Fibroblast of skin of left quadriceps (primary cell): Measurements from ENCODE around the gene MAP2K2.

Source experiments
- DNase-seq, 2 experiments: peaks; one replicate each; pipeline ENCODE4 v3.0.0-alpha.2; 2013; ENCODE audit warnings: low read depth in 2 of 2

Gene MAP2K2

DNA sequence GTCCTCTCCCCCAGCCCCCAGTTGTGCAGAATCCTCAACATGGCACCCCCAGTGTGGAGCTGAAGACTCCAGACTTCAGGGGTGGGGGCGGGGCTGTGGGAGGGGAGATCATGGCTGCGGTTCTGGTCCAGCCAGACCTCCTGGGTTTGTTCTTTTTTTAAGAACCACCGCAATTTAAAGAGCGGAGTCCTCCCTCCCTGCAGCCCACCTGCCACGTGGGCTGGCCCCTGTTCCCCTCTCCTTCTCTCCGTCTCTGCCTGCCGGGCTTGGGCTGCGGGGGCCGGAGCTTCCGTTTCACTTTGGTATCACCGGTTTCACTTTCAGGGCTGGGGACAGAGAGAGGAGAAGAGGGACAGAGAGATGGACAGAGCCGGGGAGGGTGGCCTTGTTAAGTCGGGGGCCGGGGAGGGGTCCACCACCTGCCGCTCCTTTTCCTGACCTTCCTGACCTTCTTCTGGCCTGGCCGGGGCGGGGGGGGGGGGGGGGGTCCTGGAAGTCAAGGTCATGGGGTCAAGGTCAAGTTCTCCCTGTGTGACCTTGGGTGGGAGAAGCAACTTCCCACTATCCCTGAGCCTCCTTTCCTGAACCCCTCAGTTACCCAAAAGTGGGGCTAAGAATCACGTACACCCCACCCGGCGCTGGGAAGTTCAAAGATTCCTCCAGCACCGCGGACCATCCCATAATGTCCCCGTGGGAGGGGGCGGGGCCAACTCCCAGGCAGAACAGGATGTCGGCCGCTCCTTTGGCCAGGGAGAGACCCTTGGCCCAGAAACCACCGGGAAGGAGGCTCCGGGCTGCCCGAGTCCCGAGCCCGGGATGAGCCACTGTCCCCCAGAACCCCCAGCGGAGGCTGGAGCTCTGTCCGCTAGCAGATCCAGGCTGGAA lies 45.9 kb downstream of the MAP2K2 start:
- no peak for DNase-seq

DNA sequence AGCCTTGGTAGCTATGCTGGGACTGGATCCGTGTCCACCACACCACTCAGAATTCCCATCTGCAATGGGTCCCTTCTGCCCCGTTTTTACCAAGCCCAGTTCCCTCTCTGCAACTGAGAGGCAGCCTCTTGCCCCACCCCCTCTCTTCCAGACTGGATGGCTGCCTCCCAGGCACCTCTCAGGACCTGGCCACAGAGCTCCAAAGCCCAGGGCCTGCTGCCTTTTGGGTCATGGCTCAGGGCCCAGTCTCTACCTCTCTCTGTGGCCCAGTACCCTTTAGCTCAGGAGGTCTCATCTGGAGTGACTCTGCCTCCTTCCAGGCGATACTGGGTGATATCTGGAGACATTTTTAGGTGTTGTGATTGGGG lies 46.9 kb downstream of the MAP2K2 start:
- no peak for DNase-seq

- no peak for DNase-seq
Measured at GRCh38 chr19:4075373-4075772, 48.5 kb downstream of the MAP2K2 start.

- DNase-seq: no peak
Measured at GRCh38 chr19:4071610-4072009, 52.3 kb downstream of the MAP2K2 start.

GRCh38 chr19:4069331-4069959 lies 54.5 kb downstream of the MAP2K2 start:
- no peak for DNase-seq

DNA sequence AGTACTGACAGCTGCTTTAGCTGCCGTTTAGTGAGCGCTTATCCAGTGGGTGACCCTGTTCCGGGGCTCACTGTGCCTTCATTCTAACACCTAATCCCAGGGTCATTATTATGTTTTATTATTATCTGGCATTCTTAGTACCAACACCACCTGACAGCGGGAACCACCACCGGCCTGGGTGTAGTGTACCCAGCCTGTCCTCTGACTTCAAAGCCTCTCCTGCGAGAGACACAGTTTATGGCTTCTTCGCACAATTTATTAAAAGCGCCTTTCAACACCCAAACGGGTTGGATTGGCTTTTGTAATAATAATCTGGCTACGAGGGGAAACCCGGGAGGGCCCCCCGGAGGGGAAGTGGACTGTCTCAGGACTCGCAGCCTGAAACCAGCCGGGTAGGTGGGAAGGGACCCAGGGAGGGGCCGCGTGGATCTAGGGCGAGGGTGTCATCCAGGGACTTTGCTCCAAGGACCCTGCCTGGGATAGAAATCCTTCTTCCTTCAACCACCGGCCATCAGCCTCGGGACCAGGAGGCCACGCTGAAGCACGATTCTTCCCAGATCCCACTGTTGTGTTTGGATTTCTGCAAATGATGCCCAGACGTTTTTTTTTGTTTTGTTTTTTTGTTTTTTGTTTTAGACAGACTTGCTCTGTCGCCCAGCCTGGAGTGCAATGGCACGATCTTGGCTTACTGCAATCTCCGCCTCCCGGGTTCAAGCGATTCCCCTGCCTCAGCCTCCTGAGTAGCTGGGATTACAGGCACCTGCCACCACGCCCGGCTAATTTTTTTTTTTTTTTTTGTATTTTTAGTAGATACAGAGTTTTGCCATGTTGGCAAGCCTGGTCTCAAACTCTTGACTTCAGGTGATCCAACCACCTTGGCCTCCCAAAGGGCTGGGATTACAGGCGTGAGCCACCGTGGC lies 55.6 kb downstream of the MAP2K2 start:
- DNase-seq: no peak

DNA sequence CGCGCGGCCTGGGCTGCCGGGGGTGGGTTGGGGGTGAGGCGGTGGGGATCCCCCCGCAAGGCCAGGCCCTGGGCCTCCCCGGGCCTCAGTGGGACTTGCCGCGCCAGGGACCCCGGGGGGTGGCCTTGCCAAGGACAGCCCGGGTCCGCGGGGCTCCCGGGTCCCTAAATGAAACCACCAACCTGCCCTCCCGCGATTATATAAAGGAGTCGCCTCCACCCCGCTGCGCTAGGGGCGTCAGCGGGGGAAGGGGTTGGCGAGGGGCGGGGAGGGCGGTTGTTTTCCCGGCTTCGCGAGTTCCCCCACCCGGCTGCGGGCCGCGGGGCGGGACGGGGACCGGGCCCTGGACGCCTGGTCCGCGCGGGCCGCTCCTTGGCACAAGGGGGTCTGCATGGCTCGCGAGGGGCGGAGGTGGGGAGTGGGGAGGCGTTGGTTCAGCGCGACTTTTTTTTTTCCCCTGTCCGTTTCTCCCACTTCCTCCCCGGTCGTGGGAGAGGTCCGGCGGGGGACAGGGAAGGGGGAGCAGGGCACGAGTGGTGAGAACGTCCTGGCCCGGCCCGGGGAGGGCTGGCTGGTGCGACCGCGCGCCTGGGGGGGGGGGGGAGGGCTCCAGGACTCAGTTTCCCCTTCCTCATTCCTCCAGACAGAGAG lies 56.4 kb downstream of the MAP2K2 start:
- no peak for DNase-seq

DNA sequence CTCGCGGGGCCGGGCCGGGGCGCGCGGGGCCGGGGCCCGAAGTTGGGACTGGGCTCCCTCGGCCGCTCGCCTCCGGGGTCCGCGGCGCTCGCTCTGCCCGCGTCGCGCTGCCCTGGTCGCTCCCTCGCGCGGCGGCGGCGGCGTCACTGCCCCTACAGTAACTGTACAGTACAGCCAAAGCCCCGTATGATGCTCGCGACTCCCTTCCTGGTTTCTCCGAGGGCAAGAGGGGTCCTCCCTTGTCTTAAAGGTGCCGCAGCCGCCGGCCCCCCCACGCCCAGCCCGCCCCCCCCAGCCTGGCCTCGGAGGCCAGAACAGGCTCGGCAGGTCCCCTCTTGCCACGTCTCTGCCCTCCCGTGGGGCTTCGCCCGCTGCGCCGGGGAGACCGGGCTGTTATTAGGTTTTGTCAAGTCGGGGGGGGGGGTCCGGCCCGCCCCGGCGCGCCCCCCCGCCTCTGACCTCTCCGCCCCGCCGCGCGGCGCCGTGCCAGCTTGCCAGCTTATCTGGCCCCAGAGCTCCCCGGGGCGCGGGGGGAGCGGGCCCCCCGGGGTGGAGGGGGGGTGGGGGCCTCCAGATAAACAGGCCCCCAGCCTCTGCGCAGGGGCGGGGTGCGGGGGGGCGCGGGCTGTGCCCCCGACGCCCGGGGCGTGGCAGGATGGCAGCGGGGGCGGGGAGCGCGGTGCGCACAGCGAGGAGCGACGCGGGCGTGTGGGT lies 57.1 kb downstream of the MAP2K2 start, which contains the start of gene ZBTB7A:
ZBTB7A (minus strand) TSS at position 218 of the 714 bp plus-strand sequence. CDS start 11,667 bp downstream, outside the sequence.
- peak in 1 of 2 experiments; percentile 39 for DNase-seq

DNA sequence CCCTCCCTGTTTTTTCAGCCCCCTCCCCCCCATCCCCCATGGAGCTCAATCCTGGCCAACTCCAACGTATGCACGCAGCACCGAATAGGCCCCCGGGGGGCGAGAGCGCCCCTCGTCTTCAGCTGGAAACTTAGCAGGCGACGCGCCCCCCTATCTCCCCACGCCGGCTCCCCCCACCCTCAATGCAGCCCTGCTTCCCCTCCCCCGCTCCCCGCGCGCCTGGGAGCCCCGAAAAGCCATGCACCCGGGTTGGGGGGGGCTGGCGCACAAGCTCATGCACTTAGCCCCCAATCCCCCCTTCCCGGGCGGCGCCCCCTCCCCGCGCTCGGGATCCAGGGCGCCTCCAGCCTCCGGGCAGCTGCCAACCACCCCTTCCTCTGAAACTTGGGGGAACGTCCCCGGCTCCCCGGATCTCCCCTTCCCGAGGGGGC lies 57.7 kb downstream of the MAP2K2 start:
- DNase-seq: no peak

- peak; percentile 94 to 96 for DNase-seq
Measured at GRCh38 chr19:4065430-4066175, 58.3 kb downstream of the MAP2K2 start.

DNA sequence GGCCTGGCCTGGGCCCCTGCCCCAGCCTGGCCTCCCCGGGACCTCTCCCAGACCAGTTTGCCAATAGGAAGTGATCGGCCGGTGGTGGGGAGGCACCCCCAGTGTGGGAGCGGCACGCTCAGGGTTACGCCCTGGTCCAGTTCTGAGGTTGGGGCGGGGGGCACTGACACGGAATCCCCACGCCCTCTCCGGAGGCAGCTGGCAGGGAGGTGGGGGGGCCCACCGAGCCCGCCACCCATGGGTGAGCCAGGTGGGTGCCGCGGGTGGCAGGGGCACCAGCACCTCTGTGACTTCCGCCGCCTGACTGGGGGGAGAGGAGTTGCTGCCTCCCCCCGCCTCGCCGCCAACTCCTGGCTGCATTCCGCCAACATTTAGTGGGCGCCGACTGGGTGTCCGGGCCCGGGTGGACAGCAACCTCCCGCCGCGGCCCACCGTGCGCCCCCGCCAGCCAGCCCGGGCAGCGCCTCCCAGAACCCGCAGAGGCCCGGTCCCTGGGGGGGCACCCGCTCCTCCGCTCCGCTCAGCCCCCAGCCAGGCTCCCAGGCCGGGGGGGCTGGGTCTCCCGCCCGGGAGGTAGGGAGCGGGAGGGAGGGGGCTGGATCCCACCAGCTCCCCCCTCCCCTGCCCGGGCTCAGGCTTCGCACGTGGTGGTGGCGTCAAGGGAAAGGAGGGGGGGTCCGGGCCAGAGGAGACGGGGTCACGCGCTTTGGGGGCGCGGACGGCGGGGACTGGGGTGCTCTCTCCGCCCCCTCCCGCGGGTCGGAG lies 59.2 kb downstream of the MAP2K2 start:
- no peak for DNase-seq

DNA sequence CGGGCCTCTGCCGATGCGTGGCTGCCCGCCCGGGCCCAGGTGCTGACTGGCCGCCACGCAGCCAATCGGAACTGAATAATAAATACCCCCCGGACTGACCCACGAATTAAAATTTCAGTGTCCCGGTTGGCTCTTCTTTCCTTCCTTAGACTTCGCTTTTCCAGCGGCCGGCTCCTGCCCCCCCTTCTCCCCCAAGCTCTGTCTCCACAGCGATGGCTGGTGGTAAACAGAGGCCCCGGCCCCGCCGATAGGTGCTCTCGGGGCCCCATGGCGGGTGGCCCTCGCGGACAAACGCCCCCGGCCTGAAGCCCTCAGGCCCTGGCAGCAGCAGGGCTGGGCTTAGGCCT lies 59.8 kb downstream of the MAP2K2 start:
- DNase-seq: no peak

DNA sequence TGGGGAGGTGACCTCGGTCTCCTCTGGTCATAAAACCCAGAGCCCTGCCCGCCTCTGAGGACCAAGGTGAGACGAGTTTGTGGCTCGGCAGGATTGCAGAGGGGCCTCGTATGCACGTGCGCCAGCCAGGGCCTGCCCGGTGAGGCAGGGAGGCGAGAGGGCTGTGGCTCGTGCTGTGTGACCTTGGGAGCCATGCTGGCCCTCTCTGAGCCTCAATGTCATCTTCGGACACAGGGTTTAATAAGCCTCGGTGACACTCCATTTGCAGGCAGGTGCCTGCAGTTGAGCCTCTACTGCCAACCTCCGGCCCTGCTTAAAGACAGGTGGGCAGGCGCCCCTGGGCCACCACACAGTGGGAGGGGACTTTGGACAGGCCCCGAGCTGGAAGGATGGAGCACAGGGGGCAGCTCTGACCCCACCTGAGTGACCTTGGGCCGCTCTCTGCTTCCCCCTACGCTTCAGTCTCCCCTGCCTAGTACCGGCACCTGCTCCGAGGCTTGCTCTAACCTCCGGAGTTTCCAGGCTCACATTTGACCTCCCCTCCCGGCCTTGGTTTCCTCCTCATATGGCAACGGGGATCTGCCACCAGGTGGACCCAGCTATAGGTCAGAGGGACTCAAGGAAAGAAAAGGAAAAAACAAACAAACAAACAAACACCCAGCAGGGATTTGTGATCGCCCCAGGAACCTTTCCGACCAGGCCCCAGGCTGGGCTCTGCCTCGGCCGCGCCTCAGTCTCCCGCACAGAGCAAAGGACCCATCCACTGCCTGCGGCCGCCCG lies 60.4 kb downstream of the MAP2K2 start:
- DNase-seq: no peak

DNA sequence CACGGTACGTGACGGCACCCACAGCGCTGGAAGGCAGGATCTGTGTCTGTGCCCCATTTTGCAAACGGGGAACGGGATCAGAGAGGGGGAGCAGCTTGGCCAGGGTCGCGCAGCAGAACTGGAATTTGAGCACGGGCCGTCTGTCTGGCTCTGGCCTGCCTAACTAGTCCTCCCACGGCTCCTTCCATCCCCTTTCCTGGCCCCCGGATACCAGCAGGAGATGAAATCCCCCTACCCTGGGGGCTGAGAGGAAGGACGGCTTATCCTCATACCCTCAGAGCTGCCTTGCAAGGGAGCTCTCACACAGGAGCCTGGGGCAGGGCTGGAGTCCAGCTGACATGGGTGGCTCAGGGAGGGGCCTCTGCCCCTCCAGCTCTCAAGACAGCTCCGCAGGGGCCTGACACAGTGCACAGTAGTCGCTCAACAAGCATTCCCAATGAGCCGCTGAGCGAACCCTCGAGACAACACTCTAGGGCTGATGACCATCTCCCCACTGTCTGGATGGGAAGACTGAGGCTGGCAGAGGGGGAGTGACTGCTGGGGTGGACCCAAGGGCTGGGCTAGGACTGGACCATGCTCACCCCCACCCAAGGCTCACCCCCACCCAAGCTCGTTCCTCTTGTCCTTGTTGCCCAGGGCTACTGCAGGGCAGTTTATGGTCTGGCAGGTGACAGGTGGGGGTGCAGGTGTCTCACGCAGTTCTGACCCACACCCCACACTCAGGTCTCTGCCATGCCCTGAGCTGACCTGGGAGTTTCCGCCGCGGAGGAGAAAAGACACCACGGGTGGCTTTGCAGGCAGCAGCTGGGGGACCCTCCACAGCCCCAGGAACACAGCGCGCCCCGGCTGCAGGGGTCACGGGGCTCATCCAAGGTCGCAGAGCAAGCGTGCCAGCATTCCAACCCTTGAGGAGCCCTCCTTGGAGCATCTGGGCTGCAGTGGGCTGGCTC lies 61.2 kb downstream of the MAP2K2 start:
- no peak for DNase-seq

DNA sequence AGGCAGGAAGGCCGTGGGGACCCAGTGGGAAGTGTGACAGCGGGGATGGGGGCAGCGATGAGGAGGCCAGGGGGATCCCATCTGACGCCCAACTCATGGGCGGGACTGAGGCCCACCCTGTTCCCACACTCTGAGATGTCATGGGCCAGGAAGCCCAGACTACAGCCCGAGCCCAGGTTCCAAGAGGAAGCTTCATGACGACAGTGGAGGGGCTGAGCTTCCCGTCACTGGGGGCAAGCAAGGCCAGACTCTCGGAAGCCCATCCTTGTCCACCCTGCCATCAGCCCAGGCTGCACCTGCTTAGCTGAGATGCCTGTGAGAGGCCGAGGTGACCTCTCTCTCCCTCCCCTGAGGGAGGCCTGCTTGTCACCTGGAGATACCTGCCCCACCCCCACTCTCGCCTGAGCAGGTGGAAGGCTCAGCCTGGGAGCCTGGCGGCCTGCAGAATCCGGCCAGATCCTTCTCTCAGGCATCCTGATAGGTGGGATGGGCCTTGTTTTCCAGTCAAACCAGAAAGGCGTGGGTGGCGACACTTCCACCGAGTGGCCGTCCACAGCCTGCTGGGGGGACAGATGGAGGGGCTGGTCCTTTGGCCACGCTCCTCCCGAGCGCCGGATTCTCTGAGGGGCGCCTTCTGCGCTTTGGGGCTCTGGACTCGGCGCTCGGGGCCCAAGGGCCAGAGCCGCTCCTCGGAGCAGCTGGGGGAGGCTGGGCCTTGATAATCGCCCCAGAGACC lies 62.1 kb downstream of the MAP2K2 start:
- DNase-seq: no peak

GRCh38 chr19:4061178-4061682 lies 62.7 kb downstream of the MAP2K2 start:
- DNase-seq: no peak
